Measurements from ENCODE around the gene IL17C. TPM values are rescaled to one million over a fixed set of nuclear protein-coding genes. Genes with fewer than 3 reads are reported as not detected.

IL17C gene
- total and polyA plus RNA-seq, 9 of the 15 experiments (the other 6 are each of a cell fraction or from before 2014, with no cell fraction given), result not detected

DNA sequence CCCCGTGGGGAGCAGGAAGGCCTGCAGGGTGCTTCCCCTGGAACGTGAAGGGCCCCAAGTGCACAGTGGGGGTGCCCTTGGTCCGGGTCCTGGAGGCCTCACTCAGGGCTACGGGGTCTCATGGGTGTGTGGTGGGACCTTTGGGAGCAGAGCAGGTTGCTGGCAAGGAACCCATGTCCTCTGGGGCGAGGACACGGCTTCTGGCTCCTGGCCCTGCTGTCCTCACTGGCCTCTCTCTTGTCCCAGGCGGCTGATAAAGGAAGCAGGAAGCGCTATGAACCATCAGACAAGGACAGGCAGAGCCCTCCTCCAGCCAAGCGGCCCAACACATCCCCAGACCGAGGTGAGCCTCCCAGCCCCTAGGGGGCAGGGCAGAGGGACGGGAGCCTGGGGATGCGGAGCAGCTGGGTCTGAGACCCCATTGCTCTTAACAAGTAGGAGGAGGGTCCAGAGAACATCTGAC is 9.8 kb upstream of the IL17C start (continued):
- TF ChIP-seq ETS1 (conservative IDR thresholded peaks at IDR 0.05; ENCODE audit: control insufficient read depth, low read depth, low read length) (no peak), DIDO1 (tag; IDR thresholded peaks at IDR 0.05; ENCODE audit: low read depth) (no peak), ZMIZ1 (IDR thresholded peaks at IDR 0.05; ENCODE audit: low read depth in 2 of 2, low read length in 2 of 2) (no peak), HNRNPK (IDR thresholded peaks at IDR 0.05; ENCODE audit: low read depth, low read length, poor library complexity, severe bottlenecking) (no peak), SAP30 (IDR thresholded peaks at IDR 0.05; ENCODE audit: borderline replicate concordance, insufficient read depth, low read depth, low read length, poor library complexity, severe bottlenecking) (no peak), KDM1A (IDR thresholded peaks at IDR 0.05) (no peak), CAMTA2 (CRISPR knock-in tag; conservative IDR thresholded peaks at IDR 0.05) (no peak), CBX2 (IDR thresholded peaks at IDR 0.05; ENCODE audit: insufficient read depth, low read length, poor library complexity, severe bottlenecking) (no peak), CREB1 (IDR thresholded peaks at IDR 0.05) (0 out of 2 replicates have a peak, but pooled peaks have one; percentile 35), CREB1 (CRISPR knock-in tag; IDR thresholded peaks at IDR 0.05) (no peak), CBX5 (IDR thresholded peaks at IDR 0.05; ENCODE audit: borderline replicate concordance, low read depth) (no peak), ZNF668 (CRISPR knock-in tag; IDR thresholded peaks at IDR 0.05) (no peak), ZNF124 (CRISPR knock-in tag; IDR thresholded peaks at IDR 0.05) (no peak), ERF (CRISPR knock-in tag; IDR thresholded peaks at IDR 0.05) (no peak), ARNT (IDR thresholded peaks at IDR 0.05) (0 out of 4 replicates have a peak, but pooled peaks of 1 of the 2 experiments have one; percentile 25)
- TF ChIP-seq, protein P1, sequence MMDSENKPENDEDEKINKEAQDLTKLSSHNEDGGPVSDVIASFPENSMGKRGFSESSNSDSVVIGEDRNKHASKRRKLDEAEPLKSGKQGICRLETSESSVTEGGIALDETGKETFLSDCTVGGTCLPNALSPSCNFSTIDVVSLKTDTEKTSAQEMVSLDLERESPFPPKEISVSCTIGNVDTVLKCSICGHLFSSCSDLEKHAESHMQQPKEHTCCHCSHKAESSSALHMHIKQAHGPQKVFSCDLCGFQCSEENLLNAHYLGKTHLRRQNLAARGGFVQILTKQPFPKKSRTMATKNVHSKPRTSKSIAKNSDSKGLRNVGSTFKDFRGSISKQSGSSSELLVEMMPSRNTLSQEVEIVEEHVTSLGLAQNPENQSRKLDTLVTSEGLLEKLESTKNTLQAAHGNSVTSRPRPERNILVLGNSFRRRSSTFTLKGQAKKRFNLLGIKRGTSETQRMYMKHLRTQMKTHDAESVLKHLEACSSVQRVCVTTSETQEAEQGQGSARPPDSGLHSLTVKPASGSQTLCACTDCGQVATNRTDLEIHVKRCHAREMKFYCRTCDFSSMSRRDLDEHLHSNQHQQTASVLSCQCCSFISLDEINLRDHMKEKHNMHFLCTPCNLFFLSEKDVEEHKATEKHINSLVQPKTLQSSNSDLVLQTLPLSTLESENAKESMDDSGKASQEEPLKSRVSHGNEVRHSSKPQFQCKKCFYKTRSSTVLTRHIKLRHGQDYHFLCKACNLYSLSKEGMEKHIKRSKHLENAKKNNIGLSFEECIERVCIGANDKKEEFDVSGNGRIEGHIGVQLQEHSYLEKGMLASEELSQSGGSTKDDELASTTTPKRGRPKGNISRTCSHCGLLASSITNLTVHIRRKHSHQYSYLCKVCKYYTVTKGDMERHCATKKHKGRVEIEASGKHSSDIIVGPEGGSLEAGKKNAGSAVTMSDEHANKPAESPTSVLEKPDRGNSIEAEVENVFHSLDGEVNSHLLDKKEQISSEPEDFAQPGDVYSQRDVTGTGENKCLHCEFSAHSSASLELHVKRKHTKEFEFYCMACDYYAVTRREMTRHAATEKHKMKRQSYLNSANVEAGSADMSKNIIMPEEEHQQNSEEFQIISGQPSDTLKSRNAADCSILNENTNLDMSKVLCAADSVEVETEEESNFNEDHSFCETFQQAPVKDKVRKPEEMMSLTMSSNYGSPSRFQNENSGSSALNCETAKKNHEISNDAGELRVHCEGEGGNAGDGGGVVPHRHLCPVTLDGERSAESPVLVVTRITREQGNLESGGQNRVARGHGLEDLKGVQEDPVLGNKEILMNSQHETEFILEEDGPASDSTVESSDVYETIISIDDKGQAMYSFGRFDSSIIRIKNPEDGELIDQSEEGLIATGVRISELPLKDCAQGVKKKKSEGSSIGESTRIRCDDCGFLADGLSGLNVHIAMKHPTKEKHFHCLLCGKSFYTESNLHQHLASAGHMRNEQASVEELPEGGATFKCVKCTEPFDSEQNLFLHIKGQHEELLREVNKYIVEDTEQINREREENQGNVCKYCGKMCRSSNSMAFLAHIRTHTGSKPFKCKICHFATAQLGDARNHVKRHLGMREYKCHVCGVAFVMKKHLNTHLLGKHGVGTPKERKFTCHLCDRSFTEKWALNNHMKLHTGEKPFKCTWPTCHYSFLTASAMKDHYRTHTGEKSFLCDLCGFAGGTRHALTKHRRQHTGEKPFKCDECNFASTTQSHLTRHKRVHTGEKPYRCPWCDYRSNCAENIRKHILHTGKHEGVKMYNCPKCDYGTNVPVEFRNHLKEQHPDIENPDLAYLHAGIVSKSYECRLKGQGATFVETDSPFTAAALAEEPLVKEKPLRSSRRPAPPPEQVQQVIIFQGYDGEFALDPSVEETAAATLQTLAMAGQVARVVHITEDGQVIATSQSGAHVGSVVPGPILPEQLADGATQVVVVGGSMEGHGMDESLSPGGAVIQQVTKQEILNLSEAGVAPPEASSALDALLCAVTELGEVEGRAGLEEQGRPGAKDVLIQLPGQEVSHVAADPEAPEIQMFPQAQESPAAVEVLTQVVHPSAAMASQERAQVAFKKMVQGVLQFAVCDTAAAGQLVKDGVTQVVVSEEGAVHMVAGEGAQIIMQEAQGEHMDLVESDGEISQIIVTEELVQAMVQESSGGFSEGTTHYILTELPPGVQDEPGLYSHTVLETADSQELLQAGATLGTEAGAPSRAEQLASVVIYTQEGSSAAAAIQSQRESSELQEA (IDR thresholded peaks at IDR 0.05; ENCODE audit: low read depth), result no peak

Measured in K562 (cell line).